ENCODE results near the gene RAB37. TPM values are rescaled to one million over a fixed set of nuclear protein-coding genes. Genes with fewer than 3 reads are reported as not detected.

Gene RAB37
- total and polyA plus RNA-seq, 2 of the 13 experiments (the other 11 are each of a cell fraction or from before 2014, with no cell fraction given), result 0.91 to 3.7 TPM

GRCh38 chr17:74776044-74776962 lies 39.2 kb downstream of the RAB37 start, which contains the start of gene NAT9 (continued):
- TF ChIP-seq, protein P1, sequence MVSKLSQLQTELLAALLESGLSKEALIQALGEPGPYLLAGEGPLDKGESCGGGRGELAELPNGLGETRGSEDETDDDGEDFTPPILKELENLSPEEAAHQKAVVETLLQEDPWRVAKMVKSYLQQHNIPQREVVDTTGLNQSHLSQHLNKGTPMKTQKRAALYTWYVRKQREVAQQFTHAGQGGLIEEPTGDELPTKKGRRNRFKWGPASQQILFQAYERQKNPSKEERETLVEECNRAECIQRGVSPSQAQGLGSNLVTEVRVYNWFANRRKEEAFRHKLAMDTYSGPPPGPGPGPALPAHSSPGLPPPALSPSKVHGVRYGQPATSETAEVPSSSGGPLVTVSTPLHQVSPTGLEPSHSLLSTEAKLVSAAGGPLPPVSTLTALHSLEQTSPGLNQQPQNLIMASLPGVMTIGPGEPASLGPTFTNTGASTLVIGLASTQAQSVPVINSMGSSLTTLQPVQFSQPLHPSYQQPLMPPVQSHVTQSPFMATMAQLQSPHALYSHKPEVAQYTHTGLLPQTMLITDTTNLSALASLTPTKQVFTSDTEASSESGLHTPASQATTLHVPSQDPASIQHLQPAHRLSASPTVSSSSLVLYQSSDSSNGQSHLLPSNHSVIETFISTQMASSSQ (IDR thresholded peaks at IDR 0.05; ENCODE audit: low read depth), result no peak
- TF ChIP-seq, protein P1 (CRISPR knock-in tag; IDR thresholded peaks at IDR 0.05; ENCODE audit: borderline replicate concordance), result peak; percentile 78
- peak; percentile 81; the same call in 1 of the 2 replicates for TF ChIP-seq AHR (CRISPR knock-in tag; IDR thresholded peaks at IDR 0.05)
- peak; percentile 84; the same call in 1 of the 2 replicates for TF ChIP-seq MTA1 (CRISPR knock-in tag; IDR thresholded peaks at IDR 0.05; ENCODE audit: borderline replicate concordance)
- TF ChIP-seq ATF7 (IDR thresholded peaks at IDR 0.05), result no peak
- no peak for TF ChIP-seq ATF7 (CRISPR knock-in tag; IDR thresholded peaks at IDR 0.05)
- TF ChIP-seq CEBPZ (IDR thresholded peaks at IDR 0.05; ENCODE audit: low read length), result no peak
- TF ChIP-seq GTF2F1 (IDR thresholded peaks at IDR 0.05; ENCODE audit: low read length), result no peak
- TF ChIP-seq ZNF296 (CRISPR knock-in tag; conservative IDR thresholded peaks at IDR 0.05), result peak; percentile 30; the same call in 1 of the 2 replicates
- TF ChIP-seq MYC (CRISPR knock-in tag; IDR thresholded peaks at IDR 0.05; ENCODE audit: borderline replicate concordance), result peak; percentile 96
- TF ChIP-seq, protein P2, sequence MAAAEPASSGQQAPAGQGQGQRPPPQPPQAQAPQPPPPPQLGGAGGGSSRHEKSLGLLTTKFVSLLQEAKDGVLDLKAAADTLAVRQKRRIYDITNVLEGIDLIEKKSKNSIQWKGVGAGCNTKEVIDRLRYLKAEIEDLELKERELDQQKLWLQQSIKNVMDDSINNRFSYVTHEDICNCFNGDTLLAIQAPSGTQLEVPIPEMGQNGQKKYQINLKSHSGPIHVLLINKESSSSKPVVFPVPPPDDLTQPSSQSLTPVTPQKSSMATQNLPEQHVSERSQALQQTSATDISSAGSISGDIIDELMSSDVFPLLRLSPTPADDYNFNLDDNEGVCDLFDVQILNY (CRISPR knock-in tag; conservative IDR thresholded peaks at IDR 0.05), result peak; percentile 81
- 0 out of 2 replicates have a peak, but pooled peaks have one; percentile 60 for TF ChIP-seq ZNF546 (CRISPR knock-in tag; conservative IDR thresholded peaks at IDR 0.05)
- TF ChIP-seq MYPOP (CRISPR knock-in tag; IDR thresholded peaks at IDR 0.05), result 0 out of 2 replicates have a peak, but pooled peaks have one; percentile 54
- TF ChIP-seq TP53 (CRISPR knock-in tag; conservative IDR thresholded peaks at IDR 0.05), result no peak
- TF ChIP-seq KMT2A (CRISPR knock-in tag; IDR thresholded peaks at IDR 0.05), result peak; percentile 88; the same call in 1 of the 2 replicates
- TF ChIP-seq ZNF724P (CRISPR knock-in tag; IDR thresholded peaks at IDR 0.05; ENCODE audit: borderline replicate concordance), result peak; percentile 76; the same call in 1 of the 2 replicates
- TF ChIP-seq, protein P3, sequence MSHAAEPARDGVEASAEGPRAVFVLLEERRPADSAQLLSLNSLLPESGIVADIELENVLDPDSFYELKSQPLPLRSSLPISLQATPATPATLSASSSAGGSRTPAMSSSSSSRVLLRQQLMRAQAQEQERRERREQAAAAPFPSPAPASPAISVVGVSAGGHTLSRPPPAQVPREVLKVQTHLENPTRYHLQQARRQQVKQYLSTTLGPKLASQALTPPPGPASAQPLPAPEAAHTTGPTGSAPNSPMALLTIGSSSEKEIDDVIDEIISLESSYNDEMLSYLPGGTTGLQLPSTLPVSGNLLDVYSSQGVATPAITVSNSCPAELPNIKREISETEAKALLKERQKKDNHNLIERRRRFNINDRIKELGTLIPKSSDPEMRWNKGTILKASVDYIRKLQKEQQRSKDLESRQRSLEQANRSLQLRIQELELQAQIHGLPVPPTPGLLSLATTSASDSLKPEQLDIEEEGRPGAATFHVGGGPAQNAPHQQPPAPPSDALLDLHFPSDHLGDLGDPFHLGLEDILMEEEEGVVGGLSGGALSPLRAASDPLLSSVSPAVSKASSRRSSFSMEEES (CRISPR knock-in tag; IDR thresholded peaks at IDR 0.05), result peak; percentile 81

Data from HepG2 (cell line).